Neural crest cell (in vitro differentiated cells): ENCODE measurements around the gene TFAP2D. TPM values are rescaled to one million over a fixed set of nuclear protein-coding genes. Genes with fewer than 3 reads are reported as not detected.

ENCODE experiments used
- DNase-seq: peaks from one replicate; pipeline ENCODE4 v3.0.0; 2021; ENCODE audit warnings: low read depth, mixed read lengths, low spot score
- H3K27ac Mint-ChIP-seq: one replicate; pipeline ENCODE4 v1.8.0; 2021; ENCODE audit warnings: mild to moderate bottlenecking, mixed read lengths; ENCODE audit not compliant: unreplicated experiment
- H3K27me3 Mint-ChIP-seq: 2 replicates; pipeline ENCODE4 v1.8.0; 2021; ENCODE audit warnings: low read depth, mild to moderate bottlenecking, mixed read lengths
- H3K36me3 Mint-ChIP-seq: 2 replicates; pipeline ENCODE4 v1.8.0; 2021; ENCODE audit warnings: low read depth, mild to moderate bottlenecking, mixed read lengths
- H3K4me1 Mint-ChIP-seq: 2 replicates; pipeline ENCODE4 v1.8.0; 2021; ENCODE audit warnings: mixed read lengths
- H3K4me3 Mint-ChIP-seq: one replicate; pipeline ENCODE4 v1.8.0; 2021; ENCODE audit warnings: mild to moderate bottlenecking, mixed read lengths
- H3K9me3 Mint-ChIP-seq: 2 replicates; pipeline ENCODE4 v1.8.0; 2021; ENCODE audit warnings: mixed read lengths
- CTCF ChIP-seq: fragments of 200-600 bp; sonication (generic); conservative IDR thresholded peaks from 2 replicates; pipeline ENCODE4 v1.5.0; 2021; ENCODE audit warnings: antibody characterized with exemption, mild to moderate bottlenecking
- total RNA-seq: library from RNA; stranded (reverse); gene quantifications from 2 replicates; pipeline ENCODE4 v1.2.1, GENCODE V29; 2021

The TFAP2D gene
- total RNA-seq, 1 donor from 2014 or later, result not detected

- H3K9me3 Mint-ChIP-seq, result no peaks in the 10 kb centered on the region
- H3K4me3 Mint-ChIP-seq, result peak overlapping the region; percentile 96
- no peak for DNase-seq
- H3K27me3 Mint-ChIP-seq, result peaks cover 98% of the 10 kb centered on the region
- H3K4me1 Mint-ChIP-seq, result peaks cover 80% of the 10 kb centered on the region
- peak overlapping the region; percentile 96 for H3K27ac Mint-ChIP-seq
- no peak for TF ChIP-seq CTCF
- H3K36me3 Mint-ChIP-seq, result peaks cover 50% of the 10 kb centered on the region
Observed at GRCh38 chr6:50822078-50822476, 108.8 kb downstream of the TFAP2D start.

Other genes with a start within 250 kb of the TFAP2D start
- gene TFAP2B, start 105.3 kb downstream of the TFAP2D start, total RNA-seq, result 66.1 and 73.3 TPM in 2 replicates